AG09309 (cell line): ENCODE results near the gene VIL1.

Experiments used
- DNase-seq: peaks from one replicate; pipeline ENCODE4 v3.0.0-alpha.2; 2010; ENCODE audit warnings: low read depth
- H3K4me3 ChIP-seq: 2 replicates; pipeline ENCODE4 v1.5.1; 2011; ENCODE audit warnings: mild to moderate bottlenecking, low read depth, low read length, moderate library complexity; ENCODE audit not compliant: control insufficient read depth
- CTCF ChIP-seq: IDR thresholded peaks from 2 replicates; pipeline ENCODE4 v1.5.1; 2011; ENCODE audit warnings: mild to moderate bottlenecking, low read depth, low read length, inconsistent platforms; ENCODE audit not compliant: insufficient read depth, control insufficient read depth; ENCODE audit errors: missing control alignments

Gene VIL1

DNA sequence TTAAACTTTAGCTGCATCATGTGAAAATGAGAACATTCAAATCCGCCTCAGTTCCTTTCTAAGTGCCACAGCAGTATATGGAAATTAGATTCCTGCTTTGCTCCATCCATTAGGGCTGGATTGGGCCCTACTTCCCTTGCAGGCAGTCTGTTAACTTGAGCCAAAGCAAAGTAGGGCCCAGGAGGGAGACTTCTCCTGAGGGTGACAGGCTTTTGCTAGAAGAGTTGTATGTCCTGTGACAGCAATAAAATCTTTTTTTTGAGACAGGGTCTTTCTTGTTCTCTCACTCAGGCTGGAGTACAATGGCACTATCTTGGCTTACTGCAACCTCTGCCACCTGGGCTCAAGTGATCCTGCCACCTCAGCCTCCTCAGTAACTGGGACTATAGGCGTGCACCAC, 28.1 kb downstream of the VIL1 start:
- H3K4me3 ChIP-seq: no peak overlapping the region
- TF ChIP-seq CTCF: no peak
- DNase-seq: no peak

GRCh38 chr2:218448934-218449333, 30.0 kb downstream of the VIL1 start:
- DNase-seq: no peak
- no peak for TF ChIP-seq CTCF
- no peak overlapping the region for H3K4me3 ChIP-seq

DNA sequence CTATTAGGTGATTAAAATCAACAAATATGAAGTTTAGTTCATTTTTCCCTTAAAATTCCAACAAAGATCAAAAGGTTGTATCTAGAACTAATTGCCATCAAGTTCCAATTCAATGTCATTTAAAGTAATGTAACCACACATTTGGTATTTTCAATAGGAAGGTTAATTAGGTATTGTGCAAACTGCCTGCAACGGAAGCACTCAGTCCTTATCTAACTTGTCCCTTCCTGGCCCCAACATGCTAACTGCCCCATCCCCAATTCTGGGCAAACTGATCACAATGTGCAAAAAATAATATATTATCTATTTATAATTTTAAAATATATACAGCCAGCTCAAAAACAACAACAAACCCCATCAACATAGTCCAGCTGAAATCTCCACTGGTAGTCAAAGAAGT, 33.2 kb downstream of the VIL1 start:
- H3K4me3 ChIP-seq: no peak overlapping the region
- no peak for DNase-seq
- TF ChIP-seq CTCF: no peak

- no peak for DNase-seq
- no peak for TF ChIP-seq CTCF
- H3K4me3 ChIP-seq: no peak overlapping the region
Observed at GRCh38 chr2:218456849-218457248, 37.9 kb downstream of the VIL1 start.

- H3K4me3 ChIP-seq: no peak overlapping the region
- TF ChIP-seq CTCF: no peak
- DNase-seq: no peak
Observed at GRCh38 chr2:218458598-218458997, 39.7 kb downstream of the VIL1 start.

DNA sequence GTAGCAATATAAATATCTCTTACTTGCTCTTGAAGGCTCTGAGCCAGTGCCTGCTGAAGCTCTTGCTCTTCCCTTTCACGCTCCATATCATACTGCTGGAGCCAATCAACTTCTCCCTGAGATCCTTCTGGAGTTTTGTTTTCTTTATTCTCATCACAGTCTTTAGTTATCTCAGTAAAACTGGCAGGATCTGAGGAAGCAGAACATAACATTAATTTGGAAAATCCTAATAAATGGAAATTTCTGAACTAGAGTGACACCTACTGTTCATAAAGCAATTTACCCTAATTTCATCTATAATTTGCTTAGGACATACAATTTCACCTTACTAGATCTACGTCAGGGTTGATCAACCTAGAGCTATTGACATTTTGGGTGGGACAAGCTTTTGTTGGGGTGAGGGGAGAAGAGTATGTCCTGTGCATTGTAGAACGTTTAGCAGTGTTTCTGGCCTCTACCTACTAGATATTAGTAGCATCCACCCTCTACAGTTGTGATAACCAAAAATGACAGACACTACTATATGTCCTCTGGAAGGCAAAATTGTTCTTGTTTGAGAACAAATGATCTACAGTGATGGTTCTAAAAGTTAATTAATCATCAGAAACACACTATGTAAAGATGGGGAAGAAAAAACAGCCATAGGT, 47.2 kb downstream of the VIL1 start:
- H3K4me3 ChIP-seq: no peak overlapping the region
- DNase-seq: no peak
- TF ChIP-seq CTCF: peak; percentile 32

- no peak for TF ChIP-seq CTCF
Observed at GRCh38 chr2:218470448-218470847, 51.5 kb downstream of the VIL1 start.

More at GRCh38 chr2:218470448-218470847, 51.5 kb downstream of the VIL1 start:
- no peak for DNase-seq
- H3K4me3 ChIP-seq: no peak overlapping the region
